IPS-18a (cell line): ENCODE results near the gene VPS8.
"Not testable (repeated sequence)": the region's sequence is repeated elsewhere in the genome, so short reads cannot be mapped to it uniquely, and the experiment has no call there.

Experiments used
- H3K27ac ChIP-seq: one replicate; pipeline ENCODE4 v1.5.1; 2013; ENCODE audit warnings: low read length
- H3K27me3 ChIP-seq: one replicate; pipeline ENCODE4 v1.6.1; 2013; ENCODE audit warnings: mild to moderate bottlenecking, low read length; ENCODE audit not compliant: control insufficient read depth, insufficient read depth
- H3K36me3 ChIP-seq: one replicate; pipeline ENCODE4 v1.6.1; 2013; ENCODE audit warnings: low read depth, low read length; ENCODE audit not compliant: control insufficient read depth
- H3K4me1 ChIP-seq: one replicate; pipeline ENCODE4 v1.6.1; 2013; ENCODE audit warnings: low read depth, low read length; ENCODE audit not compliant: control insufficient read depth
- H3K4me3 ChIP-seq: one replicate; pipeline ENCODE4 v1.5.1; 2013; ENCODE audit warnings: low read length
- H3K9ac ChIP-seq: one replicate; pipeline ENCODE4 v1.6.1; 2013; ENCODE audit warnings: mild to moderate bottlenecking, low read length, moderate library complexity
- H3K9me3 ChIP-seq: one replicate; pipeline ENCODE4 v1.6.1; 2013; ENCODE audit warnings: low read depth, low read length; ENCODE audit not compliant: control insufficient read depth

The VPS8 gene

DNA sequence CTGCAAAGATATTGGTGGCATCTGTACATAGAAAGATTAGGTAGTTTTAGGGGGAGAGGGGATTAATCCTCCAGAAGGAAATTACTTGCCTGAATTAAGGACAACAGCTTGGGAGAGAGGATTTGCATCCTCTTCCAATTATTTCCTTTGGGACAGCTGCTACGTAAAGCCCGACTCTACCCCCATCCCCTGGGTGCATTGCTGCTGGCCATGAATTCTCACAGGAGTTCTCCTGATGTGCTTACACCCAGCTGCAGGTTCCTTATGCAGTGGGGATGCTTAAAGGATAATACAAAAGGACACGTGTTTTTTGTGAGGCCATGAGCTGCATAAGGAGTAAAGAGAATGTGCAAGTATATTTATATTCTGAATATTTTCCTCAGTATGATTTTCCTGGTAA is 132.3 kb downstream of the VPS8 start:
- no peaks in the 10 kb centered on the region for H3K36me3 ChIP-seq
- no peak overlapping the region for H3K4me3 ChIP-seq
- H3K4me1 ChIP-seq, result peaks cover 18% of the 10 kb centered on the region
- no peaks in the 10 kb centered on the region for H3K9me3 ChIP-seq
- H3K27ac ChIP-seq, result no peak overlapping the region
- H3K9ac ChIP-seq, result no peak overlapping the region
- H3K27me3 ChIP-seq, result no peaks in the 10 kb centered on the region

DNA sequence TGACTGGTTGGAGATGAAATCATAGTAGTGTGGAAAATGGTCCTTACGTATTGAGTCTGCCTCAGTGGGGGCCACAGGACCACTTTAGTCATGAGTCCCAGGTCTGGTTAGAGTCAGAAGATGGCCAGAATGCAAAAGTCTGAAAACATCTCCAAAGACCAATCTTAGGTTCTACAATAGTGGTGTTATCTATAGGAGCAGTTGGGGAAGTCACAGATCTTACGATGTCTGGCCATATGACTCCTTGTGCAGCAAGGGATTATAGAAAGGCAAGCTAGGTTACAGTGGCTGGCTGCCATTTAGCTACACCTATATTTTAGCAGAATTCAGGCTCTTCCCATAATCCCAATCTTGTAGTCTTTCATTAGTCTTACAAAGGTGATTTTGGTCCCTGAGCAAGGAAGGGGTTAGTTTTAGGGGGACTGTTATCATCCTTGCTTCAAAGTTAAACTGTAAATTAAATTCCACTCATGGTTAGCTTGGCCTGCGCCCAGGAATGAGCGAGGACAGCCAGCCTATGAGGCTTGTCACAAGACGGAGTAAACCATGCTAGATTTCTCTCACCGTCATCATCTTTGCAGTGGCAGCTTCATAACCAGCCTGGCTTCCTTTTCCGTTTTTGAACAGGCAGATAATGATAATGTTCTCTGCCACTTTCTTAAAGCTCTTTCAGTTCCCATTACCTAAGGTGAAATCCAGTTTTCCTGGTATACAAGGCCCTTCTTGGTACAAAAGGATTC is 134.1 kb downstream of the VPS8 start:
- H3K9ac ChIP-seq, result no peak overlapping the region
- no peak overlapping the region for H3K27ac ChIP-seq
- no peak overlapping the region for H3K4me3 ChIP-seq
- no peaks in the 10 kb centered on the region for H3K27me3 ChIP-seq
- no peaks in the 10 kb centered on the region for H3K9me3 ChIP-seq
- H3K36me3 ChIP-seq, result no peaks in the 10 kb centered on the region
- peaks cover 13% of the 10 kb centered on the region for H3K4me1 ChIP-seq

DNA sequence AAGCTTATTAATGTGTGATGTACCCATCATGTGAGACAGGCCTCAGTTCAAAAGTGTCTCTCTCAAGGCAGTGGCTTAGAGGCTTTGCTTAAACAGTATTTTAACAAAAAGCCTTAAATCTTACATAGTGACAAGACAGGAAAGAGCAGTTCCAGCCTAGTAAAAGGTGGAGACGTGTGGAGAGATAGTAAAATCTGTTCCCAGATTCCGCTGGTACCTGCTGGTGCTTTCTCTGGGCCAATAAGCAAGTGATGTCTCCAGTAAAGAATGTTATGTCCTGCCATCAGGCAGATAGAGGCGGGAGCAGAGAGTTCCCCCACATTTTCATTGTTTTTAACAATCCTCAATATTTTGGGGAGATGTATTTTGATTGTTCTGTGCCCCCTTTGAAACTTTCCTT is 135.0 kb downstream of the VPS8 start:
- no peak overlapping the region for H3K4me3 ChIP-seq
- H3K9me3 ChIP-seq, result no peaks in the 10 kb centered on the region
- peaks cover 7% of the 10 kb centered on the region for H3K4me1 ChIP-seq
- no peaks in the 10 kb centered on the region for H3K27me3 ChIP-seq
- H3K36me3 ChIP-seq, result no peaks in the 10 kb centered on the region
- H3K9ac ChIP-seq, result no peak overlapping the region
- H3K27ac ChIP-seq, result no peak overlapping the region

DNA sequence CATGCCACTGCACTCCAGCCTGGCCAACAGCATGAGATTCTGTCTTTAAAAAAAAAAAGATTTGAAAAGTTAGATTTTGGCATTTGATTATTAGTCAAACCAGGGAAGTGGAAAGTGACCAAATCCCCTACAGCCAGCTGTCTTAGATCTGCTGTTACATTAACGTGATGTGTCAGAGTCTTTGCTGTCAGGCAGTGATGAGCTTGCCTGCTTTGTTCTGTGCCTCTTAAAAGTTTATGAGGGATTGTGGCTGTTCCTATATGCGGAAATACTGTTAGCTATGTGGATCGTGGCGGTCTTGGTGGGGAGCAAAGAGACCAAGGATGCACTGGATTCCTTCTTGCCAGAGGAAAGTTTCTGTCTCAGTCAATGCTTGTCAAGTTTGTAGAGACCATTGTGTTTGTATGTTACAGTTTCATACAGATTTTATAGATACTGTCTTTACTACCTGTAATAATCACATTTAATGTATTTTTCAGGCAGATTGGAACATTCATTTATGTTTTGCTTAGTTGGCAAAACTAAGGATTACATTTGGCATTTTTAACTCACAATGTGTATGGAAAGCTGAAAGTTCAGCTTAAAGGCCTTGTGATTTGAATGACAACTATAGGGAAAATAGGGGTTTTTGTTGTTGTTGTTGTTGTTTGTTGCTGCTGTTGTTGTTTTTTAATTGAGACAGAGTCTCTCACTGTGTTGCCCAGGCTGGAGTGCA is 137.4 kb downstream of the VPS8 start:
- H3K4me3 ChIP-seq, result no peak overlapping the region
- H3K36me3 ChIP-seq, result no peaks in the 10 kb centered on the region
- H3K9ac ChIP-seq, result no peak overlapping the region
- no peaks in the 10 kb centered on the region for H3K9me3 ChIP-seq
- H3K27ac ChIP-seq, result no peak overlapping the region
- H3K27me3 ChIP-seq, result no peaks in the 10 kb centered on the region
- H3K4me1 ChIP-seq, result peaks cover 14% of the 10 kb centered on the region

DNA sequence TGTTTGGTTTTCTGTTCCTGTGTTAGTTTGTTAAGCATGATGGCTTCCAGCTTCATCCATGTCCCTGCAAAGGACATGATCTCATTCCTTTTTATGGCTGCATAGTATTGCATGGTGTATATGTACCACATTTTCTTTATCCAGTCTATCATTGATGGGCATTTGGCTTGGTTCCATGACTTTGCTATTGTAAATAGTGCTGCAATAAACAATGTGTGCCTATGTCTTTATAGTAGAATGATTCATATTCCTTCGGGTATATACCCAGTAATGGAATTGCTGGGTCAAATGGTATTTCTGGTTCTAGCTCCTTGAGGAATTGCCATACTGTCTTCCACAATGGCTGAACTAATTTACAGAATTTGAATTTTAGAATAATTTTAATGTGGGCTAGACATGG is 138.8 kb downstream of the VPS8 start:
- H3K36me3 ChIP-seq, H3K4me3 ChIP-seq, H3K27ac ChIP-seq, H3K27me3 ChIP-seq, H3K9ac ChIP-seq, H3K9me3 ChIP-seq: not testable (repeated sequence)
- peaks cover 13% of the 10 kb centered on the region for H3K4me1 ChIP-seq

DNA sequence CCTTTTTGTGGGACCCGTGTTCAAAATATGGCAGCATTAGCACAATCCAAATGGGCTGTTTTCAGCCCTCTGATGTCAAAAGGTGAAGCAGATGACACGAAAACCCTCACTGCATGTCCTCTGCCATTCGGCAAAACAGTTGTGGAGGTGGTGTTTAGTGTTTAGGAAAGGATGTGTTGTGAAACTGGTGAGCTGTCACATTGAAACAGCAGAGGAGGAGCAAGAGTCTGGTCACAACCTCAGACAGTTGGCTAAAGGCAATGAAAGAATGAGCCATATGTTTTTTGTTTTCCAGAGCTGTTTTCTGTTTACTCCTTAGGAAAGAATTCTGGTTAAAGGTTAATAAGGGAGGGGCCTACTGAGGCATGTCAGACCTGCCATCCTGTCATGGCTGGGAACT is 140.7 kb downstream of the VPS8 start:
- Histone ChIP-seq H3K9ac (no peak overlapping the region), H3K36me3 (no peaks in the 10 kb centered on the region), H3K4me1 (peaks cover 13% of the 10 kb centered on the region), H3K9me3 (no peaks in the 10 kb centered on the region), H3K27ac (no peak overlapping the region), H3K27me3 (no peaks in the 10 kb centered on the region), H3K4me3 (no peak overlapping the region)

DNA sequence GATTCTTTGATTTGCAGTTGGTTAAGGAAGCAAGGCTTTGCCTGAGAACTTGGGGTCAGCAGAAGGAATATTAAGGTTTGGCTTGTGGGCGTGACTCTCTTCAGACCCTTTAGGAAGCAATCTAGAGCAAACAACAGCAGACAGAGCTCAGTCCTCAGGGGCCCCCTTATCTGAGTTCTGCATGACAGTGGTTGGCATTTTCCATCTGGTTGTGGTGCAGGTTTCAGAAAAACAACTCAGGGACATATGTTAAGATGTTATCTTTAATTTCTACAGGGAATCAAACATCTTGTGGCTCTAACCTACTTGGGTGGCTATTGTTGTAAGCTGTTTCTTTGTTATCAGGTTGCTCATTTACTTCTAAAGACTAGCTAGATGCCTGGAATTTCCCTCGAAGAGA is 141.4 kb downstream of the VPS8 start:
- H3K27ac ChIP-seq, result no peak overlapping the region
- H3K27me3 ChIP-seq, result no peaks in the 10 kb centered on the region
- H3K4me3 ChIP-seq, result no peak overlapping the region
- H3K36me3 ChIP-seq, result no peaks in the 10 kb centered on the region
- H3K9me3 ChIP-seq, result no peaks in the 10 kb centered on the region
- H3K9ac ChIP-seq, result no peak overlapping the region
- peaks cover 13% of the 10 kb centered on the region for H3K4me1 ChIP-seq

DNA sequence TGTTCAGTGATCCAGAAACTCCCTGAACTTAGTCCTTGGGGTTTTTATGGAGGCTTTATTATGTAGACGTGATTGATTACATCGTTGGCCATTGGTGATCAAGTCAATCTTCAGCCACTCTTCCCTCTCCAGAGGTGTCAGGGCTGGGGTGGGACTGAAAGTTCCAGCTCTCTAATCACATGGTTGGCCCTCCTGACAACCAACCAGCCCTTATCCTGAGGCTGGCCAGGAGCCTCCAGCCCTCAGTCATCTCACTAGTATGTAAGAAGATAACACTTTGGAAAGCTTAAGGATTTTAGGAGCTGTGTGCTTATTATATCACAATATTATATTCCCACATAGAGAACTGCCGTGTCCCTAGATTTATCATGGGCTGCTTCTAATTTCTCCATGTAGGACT is 142.3 kb downstream of the VPS8 start:
- peaks cover 13% of the 10 kb centered on the region for H3K4me1 ChIP-seq
- H3K9me3 ChIP-seq, result no peaks in the 10 kb centered on the region
- H3K4me3 ChIP-seq, result no peak overlapping the region
- H3K27ac ChIP-seq, result no peak overlapping the region
- no peak overlapping the region for H3K9ac ChIP-seq
- H3K36me3 ChIP-seq, result no peaks in the 10 kb centered on the region
- H3K27me3 ChIP-seq, result no peaks in the 10 kb centered on the region

DNA sequence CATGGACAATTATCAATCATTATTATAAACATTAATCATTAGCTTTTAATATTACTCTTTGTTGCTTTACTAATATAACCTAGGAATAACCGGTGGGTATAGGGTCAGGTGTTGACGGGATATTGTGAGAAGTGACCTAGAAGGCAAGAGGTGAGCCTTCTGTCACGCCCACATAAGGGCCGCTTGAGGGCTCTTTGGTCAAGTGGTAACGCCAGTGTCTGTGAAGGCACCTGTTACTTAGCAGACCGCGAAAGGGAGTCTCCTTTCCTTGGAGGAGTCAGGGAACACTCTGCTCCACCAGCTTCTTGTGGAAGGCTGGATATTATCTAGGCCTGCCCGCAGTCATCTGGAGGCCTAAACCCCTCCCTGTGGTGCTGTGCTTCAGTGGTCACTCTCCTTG is 142.9 kb downstream of the VPS8 start:
- H3K27ac ChIP-seq, H3K9me3 ChIP-seq, H3K27me3 ChIP-seq, H3K4me3 ChIP-seq, H3K9ac ChIP-seq, H3K36me3 ChIP-seq: not testable (repeated sequence)
- peaks cover 13% of the 10 kb centered on the region for H3K4me1 ChIP-seq

DNA sequence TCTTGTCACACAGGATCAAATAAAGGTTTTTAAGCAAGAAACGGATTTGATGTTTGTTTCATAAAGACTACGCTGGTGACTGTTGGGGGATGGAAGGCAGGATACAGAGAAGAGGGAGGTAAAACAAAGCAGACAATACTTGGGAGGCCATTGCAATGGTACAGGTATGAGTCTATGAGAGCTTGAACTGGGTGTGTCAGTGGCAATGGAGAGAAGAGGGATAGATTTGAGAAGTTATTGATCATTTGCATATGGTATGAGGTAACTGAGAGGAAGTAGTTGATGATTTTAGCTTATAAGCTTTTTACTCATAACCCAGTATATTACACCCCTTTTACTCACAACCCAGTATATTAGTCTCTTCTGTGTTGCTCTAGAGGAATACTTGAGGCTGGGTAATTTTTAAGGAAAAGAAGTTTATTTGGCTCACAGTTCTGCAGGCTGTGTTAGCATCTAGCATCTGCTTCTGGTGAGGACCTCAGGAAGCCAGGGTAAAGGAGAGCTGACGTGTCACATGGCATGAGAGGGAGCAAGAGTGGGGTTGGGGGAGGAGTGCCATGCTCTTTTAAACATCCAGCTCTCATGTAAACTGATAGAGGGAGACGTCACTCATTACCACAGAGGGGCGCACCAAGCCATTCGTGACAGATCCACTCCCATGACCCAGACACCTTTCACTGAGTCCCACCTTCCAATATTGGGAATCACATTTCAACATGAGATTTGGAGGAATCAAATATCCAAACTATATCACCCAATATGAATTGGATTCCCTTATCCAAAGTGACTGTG is 153.9 kb downstream of the VPS8 start:
- Histone ChIP-seq H3K4me3 (no peak overlapping the region), H3K27me3 (no peaks in the 10 kb centered on the region), H3K9me3 (no peaks in the 10 kb centered on the region), H3K36me3 (peaks cover 3% of the 10 kb centered on the region), H3K27ac (no peak overlapping the region), H3K9ac (no peak overlapping the region), H3K4me1 (no peaks in the 10 kb centered on the region)

DNA sequence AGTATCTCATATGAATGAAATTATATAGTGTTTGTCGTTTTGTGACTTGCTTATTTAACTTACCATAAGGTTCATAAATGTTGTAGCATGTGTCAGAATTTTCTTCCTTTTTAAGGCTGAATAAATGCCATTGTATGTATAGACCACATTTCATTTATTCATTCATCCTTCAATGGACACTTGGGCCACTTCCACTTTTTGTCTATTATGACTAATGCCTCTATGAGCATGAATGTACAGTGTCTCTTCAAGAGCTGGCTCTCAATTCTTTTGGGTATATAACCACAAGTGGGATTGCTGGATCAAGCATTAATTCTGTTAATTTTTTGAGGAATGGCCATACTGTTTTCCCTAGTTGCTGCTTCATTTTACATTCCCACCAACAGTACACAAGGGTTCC is 156.1 kb downstream of the VPS8 start:
- H3K9me3 ChIP-seq, result no peaks in the 10 kb centered on the region
- no peaks in the 10 kb centered on the region for H3K27me3 ChIP-seq
- peaks cover 10% of the 10 kb centered on the region for H3K36me3 ChIP-seq
- H3K27ac ChIP-seq, result no peak overlapping the region
- H3K4me1 ChIP-seq, result no peaks in the 10 kb centered on the region
- H3K9ac ChIP-seq, result no peak overlapping the region
- H3K4me3 ChIP-seq, result no peak overlapping the region
